Measurements from ENCODE around the gene GLYATL2. TPM values are rescaled to one million over a fixed set of nuclear protein-coding genes. Genes with fewer than 3 reads are reported as not detected.

Gene GLYATL2
- total RNA-seq, 1 experiment from 2014 or later = not detected

Other genes starting within 250 kb of the GLYATL2 start
- gene CNTF, start 222.0 kb downstream of the GLYATL2 start, total RNA-seq (2014; rRNA removed; shearing (Covaris generic)) = 1.5 and 1.6 TPM in 2 replicates
- gene GLYAT, start 112.8 kb downstream of the GLYATL2 start, total RNA-seq (2014; rRNA removed; shearing (Covaris generic)) = not detected in 2 replicates
- gene GLYATL1, start 94.8 kb upstream of the GLYATL2 start, total RNA-seq (2014; rRNA removed; shearing (Covaris generic)) = not detected in 2 replicates
- 0.24 and 0.28 TPM in 2 replicates for gene GLYATL1B, start 241.6 kb upstream of the GLYATL2 start, total RNA-seq (2014; rRNA removed; shearing (Covaris generic))